ENCODE measurements around the gene ERICH6.

ERICH6 gene

DNA sequence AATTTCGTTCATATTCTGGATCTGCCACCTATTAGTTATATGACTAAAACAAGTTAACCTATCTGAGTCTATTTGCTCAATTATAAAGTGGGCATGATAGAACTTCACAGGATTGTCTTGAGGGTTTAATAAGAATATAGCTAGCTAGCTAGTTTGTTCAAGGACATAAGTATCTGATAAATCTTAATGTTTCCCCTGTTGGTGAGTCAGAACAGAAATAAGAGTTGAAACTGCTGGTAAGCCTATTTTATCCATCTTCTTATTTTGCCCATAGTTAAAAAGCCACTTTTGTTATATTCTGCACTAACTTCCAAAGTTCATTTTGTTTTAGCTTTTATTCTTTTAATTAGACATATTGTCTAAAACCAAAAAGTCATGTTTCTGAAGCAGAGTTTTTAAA, 91.2 kb downstream of the ERICH6 start:
- no peak for DNase-seq

GRCh38 chr3:150611666-150612065, 92.1 kb downstream of the ERICH6 start:
- DNase-seq, result no peak

DNA sequence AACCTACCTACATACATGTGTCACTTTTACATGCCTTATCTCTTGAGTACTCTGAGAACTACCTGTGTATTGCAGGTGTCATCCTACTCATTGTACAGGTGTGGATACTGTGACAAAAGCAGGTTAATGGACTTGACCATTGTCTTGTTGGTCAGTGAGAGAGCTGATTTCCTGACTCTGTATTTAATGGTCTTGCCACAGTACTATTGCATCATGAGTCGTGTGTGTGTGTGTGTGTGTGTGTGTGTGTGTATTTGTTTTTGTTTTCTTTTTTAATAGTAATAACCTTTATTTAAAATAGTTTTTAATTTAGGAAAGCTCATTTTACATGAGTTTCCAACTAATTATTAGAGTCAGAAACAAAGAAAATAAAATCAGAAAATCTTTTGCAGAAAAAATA, 92.9 kb downstream of the ERICH6 start:
- DNase-seq, result no peak

DNA sequence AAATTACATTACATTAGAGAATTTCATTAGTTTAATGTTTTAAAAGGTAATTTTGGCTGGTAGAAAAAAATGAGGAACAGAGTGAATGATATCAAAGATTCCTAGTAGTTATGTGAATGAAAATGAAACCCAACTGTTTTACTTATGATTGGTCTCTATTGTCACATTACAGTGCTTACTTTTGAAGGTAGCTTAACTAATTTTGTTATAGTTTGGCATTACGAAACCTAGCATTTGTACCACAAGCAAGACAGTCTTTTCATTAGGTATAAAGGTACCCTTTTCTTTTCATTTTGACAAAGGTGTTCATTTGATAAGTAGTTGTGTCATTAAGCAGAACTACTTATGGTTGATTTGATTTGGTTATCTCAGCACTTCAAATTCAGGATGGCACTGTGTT, 93.7 kb downstream of the ERICH6 start:
- DNase-seq, result no peak
